Measurements from ENCODE around the gene THOC7. TPM values are rescaled to one million over a fixed set of nuclear protein-coding genes. Genes with fewer than 3 reads are reported as not detected.

The THOC7 gene
- total and polyA plus RNA-seq, 2 donors (not counting 3 experiments of a cell fraction or from before 2014, with no cell fraction given): 16.9 to 68.7 TPM

DNA sequence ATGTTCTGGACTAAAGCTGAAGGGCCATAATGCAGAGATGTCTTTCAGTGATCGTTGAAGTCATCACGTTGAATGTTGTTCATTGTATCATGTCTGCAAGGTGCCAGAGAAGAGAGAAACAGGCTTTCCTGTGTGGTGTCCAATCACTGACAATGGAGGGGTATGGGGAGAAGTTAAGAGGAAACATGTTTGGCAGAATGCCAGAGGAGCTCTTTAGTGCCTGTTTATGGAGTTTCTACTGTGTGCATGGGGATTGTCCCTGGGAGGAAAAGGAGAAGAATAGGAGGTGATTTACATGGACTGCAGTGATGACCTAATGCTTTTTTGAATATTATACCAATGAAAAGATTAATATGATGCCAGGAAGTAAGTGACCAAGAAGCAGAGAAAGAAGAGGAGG is 36.9 kb upstream of the THOC7 start:
- no TSS peak for BruUV-seq (replicated peaks)
- CTCF ChIA-PET: interaction anchor here (1.2 to 1.6 kb wide), 2 partner anchors 11 kb away, joined by 3 to 8 read pairs; partner anchors contain the start of gene SCAANT1

More for the DNA sequence above, 36.9 kb upstream of the THOC7 start:
- no peaks in the 10 kb centered on the region for H3K27me3 ChIP-seq (ENCODE audit: control insufficient read depth in 2 of 2, insufficient read depth in 2 of 2, low read length in 2 of 2)
- no peak overlapping the region for H2AFZ ChIP-seq (ENCODE audit: low read depth, low read length)
- H3K9me1 ChIP-seq (replicated peaks; ENCODE audit: control insufficient read depth, extremely low read depth, insufficient read depth, low read length): no peaks in the 10 kb centered on the region
- peaks cover 7% of the 10 kb centered on the region for H3K79me2 ChIP-seq (ENCODE audit: control insufficient read depth, insufficient read depth, low read length)
- H3K9ac ChIP-seq (replicated peaks; ENCODE audit: extremely low read depth, insufficient read depth, low read length): no peak overlapping the region
- peak overlapping the region; percentile 3 for H3K4me2 ChIP-seq (ENCODE audit: insufficient read depth, low read length)
- peak overlapping the region; percentile 32 for H3K27ac ChIP-seq (ENCODE audit: insufficient read depth, low read depth, low read length)
- DNase-seq (ENCODE audit: low read depth, low spot score) (peak; percentile 86), FAIRE-seq (peak; percentile 87)
- H3K4me1 ChIP-seq (ENCODE audit: control insufficient read depth, extremely low read depth, insufficient read depth, low read length): peaks cover 17% of the 10 kb centered on the region
- H4K20me1 ChIP-seq (replicated peaks; ENCODE audit: control insufficient read depth, extremely low read depth, insufficient read depth, low read length): no peaks in the 10 kb centered on the region
- POLR2A ChIA-PET: no interaction called here
- dilution Hi-C loops (cut with MboI; ENCODE audit: extremely low pct_ligation_motif_present, low sequenced_read_pairs) (no loop called here), intact Hi-C loops (cut with micrococcal nuclease) (no loop called here)
- no peak overlapping the region for H3K4me3 ChIP-seq (replicated peaks in 1 of 3; ENCODE audit: insufficient read depth in 1 of 3, low read depth in 1 of 3, low read length in 3 of 3)
- no peaks in the 10 kb centered on the region for H3K36me3 ChIP-seq (ENCODE audit: control insufficient read depth in 2 of 2, extremely low read depth in 1 of 2, insufficient read depth in 2 of 2, low read length in 2 of 2)
- H3K9me3 ChIP-seq (replicated peaks; ENCODE audit: control insufficient read depth, insufficient read depth, low read length): no peaks in the 10 kb centered on the region
- TF ChIP-seq, protein P1, sequence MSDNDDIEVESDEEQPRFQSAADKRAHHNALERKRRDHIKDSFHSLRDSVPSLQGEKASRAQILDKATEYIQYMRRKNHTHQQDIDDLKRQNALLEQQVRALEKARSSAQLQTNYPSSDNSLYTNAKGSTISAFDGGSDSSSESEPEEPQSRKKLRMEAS (IDR thresholded peaks at IDR 0.05; ENCODE audit: insufficient read depth, insufficient read length): no peak
- TF ChIP-seq GATA2 (IDR thresholded peaks at IDR 0.05; ENCODE audit: insufficient read depth, insufficient read length, low read depth, low read length) (no peak), JUN (IDR thresholded peaks at IDR 0.05; ENCODE audit: borderline replicate concordance, insufficient read depth, insufficient read length, low read depth) (peak; percentile 34), EZH2 (IDR thresholded peaks at IDR 0.05; ENCODE audit: borderline replicate concordance, low read depth, low read length, severe bottlenecking) (no peak), POLR2AphosphoS5 (IDR thresholded peaks at IDR 0.05; ENCODE audit: insufficient read depth, low read depth, low read length) (no peak), FOS (IDR thresholded peaks at IDR 0.05; ENCODE audit: borderline replicate concordance, insufficient read depth, low read length) (no peak)
- TF ChIP-seq, protein P2, sequence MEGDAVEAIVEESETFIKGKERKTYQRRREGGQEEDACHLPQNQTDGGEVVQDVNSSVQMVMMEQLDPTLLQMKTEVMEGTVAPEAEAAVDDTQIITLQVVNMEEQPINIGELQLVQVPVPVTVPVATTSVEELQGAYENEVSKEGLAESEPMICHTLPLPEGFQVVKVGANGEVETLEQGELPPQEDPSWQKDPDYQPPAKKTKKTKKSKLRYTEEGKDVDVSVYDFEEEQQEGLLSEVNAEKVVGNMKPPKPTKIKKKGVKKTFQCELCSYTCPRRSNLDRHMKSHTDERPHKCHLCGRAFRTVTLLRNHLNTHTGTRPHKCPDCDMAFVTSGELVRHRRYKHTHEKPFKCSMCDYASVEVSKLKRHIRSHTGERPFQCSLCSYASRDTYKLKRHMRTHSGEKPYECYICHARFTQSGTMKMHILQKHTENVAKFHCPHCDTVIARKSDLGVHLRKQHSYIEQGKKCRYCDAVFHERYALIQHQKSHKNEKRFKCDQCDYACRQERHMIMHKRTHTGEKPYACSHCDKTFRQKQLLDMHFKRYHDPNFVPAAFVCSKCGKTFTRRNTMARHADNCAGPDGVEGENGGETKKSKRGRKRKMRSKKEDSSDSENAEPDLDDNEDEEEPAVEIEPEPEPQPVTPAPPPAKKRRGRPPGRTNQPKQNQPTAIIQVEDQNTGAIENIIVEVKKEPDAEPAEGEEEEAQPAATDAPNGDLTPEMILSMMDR (IDR thresholded peaks at IDR 0.05; ENCODE audit: extremely low read depth in 1 of 2, insufficient read depth in 1 of 2, low read depth in 1 of 2, low read length in 2 of 2): no peak
